ENCODE results near the gene FLOT1. TPM values are rescaled to one million over a fixed set of nuclear protein-coding genes. Genes with fewer than 3 reads are reported as not detected.

FLOT1 gene
- total and polyA plus RNA-seq, 2 of the 13 experiments (the other 11 are each of a cell fraction or from before 2014, with no cell fraction given), result 82.3 to 130 TPM

- TF ChIP-seq ZNF333 (CRISPR knock-in tag; IDR thresholded peaks at IDR 0.05; ENCODE audit: borderline replicate concordance) (peak; percentile 84; the same call in 1 of the 2 replicates), ZBTB43 (CRISPR knock-in tag; conservative IDR thresholded peaks at IDR 0.05) (no peak), SALL1 (CRISPR knock-in tag; IDR thresholded peaks at IDR 0.05) (peak; percentile 83), SYNCRIP (IDR thresholded peaks at IDR 0.05; ENCODE audit: insufficient read depth, low read depth, low read length) (no peak), SAFB2 (CRISPR knock-in tag; IDR thresholded peaks at IDR 0.05; ENCODE audit: borderline replicate concordance, low read depth) (no peak), ZNF678 (CRISPR knock-in tag; IDR thresholded peaks at IDR 0.05) (no peak), TCF7L2 (IDR thresholded peaks at IDR 0.05; ENCODE audit: low read depth, low read length) (no peak), IRF2 (CRISPR knock-in tag; IDR thresholded peaks at IDR 0.05) (peak; percentile 89), NCOA1 (CRISPR knock-in tag; IDR thresholded peaks at IDR 0.05) (no peak), ADNP (CRISPR knock-in tag; IDR thresholded peaks at IDR 0.05) (no peak), REL (CRISPR knock-in tag; conservative IDR thresholded peaks at IDR 0.05) (no peak), ZBTB38 (CRISPR knock-in tag; IDR thresholded peaks at IDR 0.05) (peak; percentile 90), ZNF160 (CRISPR knock-in tag; IDR thresholded peaks at IDR 0.05) (peak; percentile 74; the same call in 1 of the 2 replicates), POLR2G (IDR thresholded peaks at IDR 0.05; ENCODE audit: low read depth, low read length) (no peak), RBFOX2 (IDR thresholded peaks at IDR 0.05; ENCODE audit: low read depth, low read length) (no peak), CBX1 (IDR thresholded peaks at IDR 0.05; ENCODE audit: low read depth) (no peak), RAD21 (CRISPR knock-in tag; IDR thresholded peaks at IDR 0.05) (peak; percentile 99), ZNF644 (CRISPR knock-in tag; IDR thresholded peaks at IDR 0.05; ENCODE audit: low read depth) (no peak), ZNF672 (CRISPR knock-in tag; IDR thresholded peaks at IDR 0.05) (no peak), MYC (CRISPR knock-in tag; IDR thresholded peaks at IDR 0.05; ENCODE audit: borderline replicate concordance) (peak; percentile 39; the same call in 1 of the 2 replicates), NFE2L2 (IDR thresholded peaks at IDR 0.05; ENCODE audit: low read length) (no peak), TMF1 (CRISPR knock-in tag; IDR thresholded peaks at IDR 0.05; ENCODE audit: low read depth) (0 out of 2 replicates have a peak, but pooled peaks have one; percentile 56), ZNF12 (CRISPR knock-in tag; IDR thresholded peaks at IDR 0.05) (peak; percentile 54; the same call in 1 of the 2 replicates), ZNF569 (CRISPR knock-in tag; IDR thresholded peaks at IDR 0.05; ENCODE audit: borderline replicate concordance) (no peak), SP4 (CRISPR knock-in tag; IDR thresholded peaks at IDR 0.05) (peak; percentile 65; the same call in 1 of the 2 replicates), ZNF274 (CRISPR knock-in tag; IDR thresholded peaks at IDR 0.05) (0 out of 2 replicates have a peak, but pooled peaks have one; percentile 34), ZFY (CRISPR knock-in tag; IDR thresholded peaks at IDR 0.05) (peak; percentile 61), ARNT2 (CRISPR knock-in tag; IDR thresholded peaks at IDR 0.05; ENCODE audit: low read depth) (no peak), NRL (CRISPR knock-in tag; IDR thresholded peaks at IDR 0.05; ENCODE audit: borderline replicate concordance) (peak; percentile 78; the same call in 1 of the 2 replicates), ZNF549 (CRISPR knock-in tag; IDR thresholded peaks at IDR 0.05) (no peak)
- TF ChIP-seq, protein P1, sequence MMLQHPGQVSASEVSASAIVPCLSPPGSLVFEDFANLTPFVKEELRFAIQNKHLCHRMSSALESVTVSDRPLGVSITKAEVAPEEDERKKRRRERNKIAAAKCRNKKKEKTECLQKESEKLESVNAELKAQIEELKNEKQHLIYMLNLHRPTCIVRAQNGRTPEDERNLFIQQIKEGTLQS (CRISPR knock-in tag; IDR thresholded peaks at IDR 0.05), result no peak
Measured at GRCh38 chr6:30678964-30679726, 63.3 kb downstream of the FLOT1 start (continued).
